ENCODE results near the gene SLC22A23. TPM values are rescaled to one million over a fixed set of nuclear protein-coding genes. Genes with fewer than 3 reads are reported as not detected.
"Not testable (repeated sequence)": the region's sequence is repeated elsewhere in the genome, so short reads cannot be mapped to it uniquely, and the experiment has no call there.

Gene SLC22A23
- total RNA-seq, 1 experiment from 2014 or later, result 5.7 TPM

- H3K27me3 ChIP-seq (ENCODE audit: low read length), result no peaks in the 10 kb centered on the region
- peak overlapping the region; percentile 72 for H3K9ac ChIP-seq (ENCODE audit: low read length)
- H3F3A ChIP-seq (ENCODE audit: low read length, unreplicated experiment), result no peaks in the 10 kb centered on the region
- H3K36me3 ChIP-seq (ENCODE audit: low read depth, low read length), result no peaks in the 10 kb centered on the region
- H3K9me3 ChIP-seq (ENCODE audit: low read length), result no peaks in the 10 kb centered on the region
- BruUV-seq (replicated peaks), result TSS peak; percentile 77
- peak overlapping the region; percentile 94 for H3K27ac ChIP-seq (ENCODE audit: low read length)
- intact Hi-C loops (cut with micrococcal nuclease), result loop anchor here (1.0 to 5.0 kb wide), 3 partner anchors 10 to 62 kb away; no protein-coding TSS in a partner anchor
- TF ChIP-seq EZH2phosphoT487 (IDR thresholded peaks at IDR 0.05; ENCODE audit: borderline replicate concordance, low read length) (no peak), CTCF (conservative IDR thresholded peaks at IDR 0.05; ENCODE audit: low read depth, low read length) (no peak), EZH2 (IDR thresholded peaks at IDR 0.05; ENCODE audit: low read length, unreplicated experiment) (no peak)
- H4K20me1 ChIP-seq (ENCODE audit: low read length), result no peaks in the 10 kb centered on the region
- DNase-seq, result peak; percentile 78
- peak overlapping the region; percentile 69 for H3K4me2 ChIP-seq (ENCODE audit: low read length)
- ChIA-PET POLR2A (ENCODE audit: unreplicated experiment) (interaction anchor here (0.6 kb wide), 1 partner anchor 21 kb away, joined by 4 read pairs; no protein-coding TSS in a partner anchor), CTCF (interaction anchor here (0.6 kb wide), 1 partner anchor 73 kb away, joined by 4 read pairs; no protein-coding TSS in a partner anchor)
- no peaks in the 10 kb centered on the region for H3K79me2 ChIP-seq (ENCODE audit: low read length)
- ATAC-seq, result peak; percentile 56
- H2AFZ ChIP-seq (ENCODE audit: low read length), result no peak overlapping the region
- H3K4me1 ChIP-seq (ENCODE audit: insufficient read depth, low read length), result peaks cover 71% of the 10 kb centered on the region
- H3K9me2 ChIP-seq (replicated peaks; ENCODE audit: low read length), result no peaks in the 10 kb centered on the region
- H3K4me3 ChIP-seq (ENCODE audit: low read length), result 0 out of 2 replicates have a peak overlapping the region, but pooled peaks have one; percentile 10
These were observed 76.3 kb downstream of the SLC22A23 start for GRCh38 chr6:3380344-3381232.

- TF ChIP-seq EZH2 (IDR thresholded peaks at IDR 0.05; ENCODE audit: low read length, unreplicated experiment), result no peak
- no peak for TF ChIP-seq CTCF (conservative IDR thresholded peaks at IDR 0.05; ENCODE audit: low read depth, low read length)
- no peak for TF ChIP-seq EZH2phosphoT487 (IDR thresholded peaks at IDR 0.05; ENCODE audit: borderline replicate concordance, low read length)
- intact Hi-C loops (cut with micrococcal nuclease), result loop anchor here (1.0 to 5.0 kb wide), 3 partner anchors 11 to 63 kb away; no protein-coding TSS in a partner anchor
- no peaks in the 10 kb centered on the region for H4K20me1 ChIP-seq (ENCODE audit: low read length)
- H3K4me1 ChIP-seq (ENCODE audit: insufficient read depth, low read length), result peaks cover 71% of the 10 kb centered on the region
- H3K9me2 ChIP-seq (replicated peaks; ENCODE audit: low read length), result no peaks in the 10 kb centered on the region
- no peaks in the 10 kb centered on the region for H3K9me3 ChIP-seq (ENCODE audit: low read length)
- peak overlapping the region; percentile 72 for H3K9ac ChIP-seq (ENCODE audit: low read length)
- no peaks in the 10 kb centered on the region for H3K27me3 ChIP-seq (ENCODE audit: low read length)
- H3K79me2 ChIP-seq (ENCODE audit: low read length), result no peaks in the 10 kb centered on the region
- 0 out of 2 replicates have a peak overlapping the region, but pooled peaks have one; percentile 10 for H3K4me3 ChIP-seq (ENCODE audit: low read length)
- no TSS peak for BruUV-seq (replicated peaks)
- H3K4me2 ChIP-seq (ENCODE audit: low read length), result peak overlapping the region; percentile 69
- CTCF ChIA-PET, result no interaction called here
- POLR2A ChIA-PET (ENCODE audit: unreplicated experiment), result interaction anchor here (0.6 to 0.7 kb wide), 2 partner anchors 43 to 80 kb away, joined by 4 read pairs; no protein-coding TSS in a partner anchor
- peak; percentile 44 for ATAC-seq
- DNase-seq, result peak; percentile 80
- no peak overlapping the region for H2AFZ ChIP-seq (ENCODE audit: low read length)
- H3F3A ChIP-seq (ENCODE audit: low read length, unreplicated experiment), result no peaks in the 10 kb centered on the region
- H3K27ac ChIP-seq (ENCODE audit: low read length), result peak overlapping the region; percentile 94
- no peaks in the 10 kb centered on the region for H3K36me3 ChIP-seq (ENCODE audit: low read depth, low read length)
These were observed 77.3 kb downstream of the SLC22A23 start for GRCh38 chr6:3379482-3380060.

- peak overlapping the region; percentile 48 for H3K9ac ChIP-seq (ENCODE audit: low read length)
- H4K20me1 ChIP-seq (ENCODE audit: low read length); CTCF ChIA-PET; intact Hi-C loops (cut with micrococcal nuclease); H2AFZ ChIP-seq (ENCODE audit: low read length); BruUV-seq (replicated peaks); POLR2A ChIA-PET (ENCODE audit: unreplicated experiment); H3F3A ChIP-seq (ENCODE audit: low read length, unreplicated experiment); H3K36me3 ChIP-seq (ENCODE audit: low read depth, low read length); H3K79me2 ChIP-seq (ENCODE audit: low read length); H3K9me3 ChIP-seq (ENCODE audit: low read length); H3K4me3 ChIP-seq (ENCODE audit: low read length); ATAC-seq; H3K27me3 ChIP-seq (ENCODE audit: low read length); H3K9me2 ChIP-seq (replicated peaks; ENCODE audit: low read length): not testable (repeated sequence)
- DNase-seq, result peak; percentile 25
- H3K27ac ChIP-seq (ENCODE audit: low read length), result peak overlapping the region; percentile 94
- H3K4me1 ChIP-seq (ENCODE audit: insufficient read depth, low read length), result peaks cover 66% of the 10 kb centered on the region
- H3K4me2 ChIP-seq (ENCODE audit: low read length), result peak overlapping the region; percentile 69
These were observed 78.0 kb downstream of the SLC22A23 start for GRCh38 chr6:3378808-3379207.

- H3K9me2 ChIP-seq (replicated peaks; ENCODE audit: low read length); intact Hi-C loops (cut with micrococcal nuclease); CTCF ChIA-PET; H3K4me2 ChIP-seq (ENCODE audit: low read length); H3K27ac ChIP-seq (ENCODE audit: low read length); H3K79me2 ChIP-seq (ENCODE audit: low read length); ATAC-seq; BruUV-seq (replicated peaks); H3K27me3 ChIP-seq (ENCODE audit: low read length); POLR2A ChIA-PET (ENCODE audit: unreplicated experiment); H3K9ac ChIP-seq (ENCODE audit: low read length); H2AFZ ChIP-seq (ENCODE audit: low read length); H3F3A ChIP-seq (ENCODE audit: low read length, unreplicated experiment); H3K36me3 ChIP-seq (ENCODE audit: low read depth, low read length); H4K20me1 ChIP-seq (ENCODE audit: low read length); H3K9me3 ChIP-seq (ENCODE audit: low read length); H3K4me3 ChIP-seq (ENCODE audit: low read length); DNase-seq: not testable (repeated sequence)
- peaks cover 62% of the 10 kb centered on the region for H3K4me1 ChIP-seq (ENCODE audit: insufficient read depth, low read length)
These were observed 78.5 kb downstream of the SLC22A23 start for GRCh38 chr6:3378398-3378782.

Measured in PC-3 (cell line).